ENCODE measurements around the gene ELP4.
"Not testable (repeated sequence)": the region's sequence is repeated elsewhere in the genome, so short reads cannot be mapped to it uniquely, and the experiment has no call there.

ELP4 gene

DNA sequence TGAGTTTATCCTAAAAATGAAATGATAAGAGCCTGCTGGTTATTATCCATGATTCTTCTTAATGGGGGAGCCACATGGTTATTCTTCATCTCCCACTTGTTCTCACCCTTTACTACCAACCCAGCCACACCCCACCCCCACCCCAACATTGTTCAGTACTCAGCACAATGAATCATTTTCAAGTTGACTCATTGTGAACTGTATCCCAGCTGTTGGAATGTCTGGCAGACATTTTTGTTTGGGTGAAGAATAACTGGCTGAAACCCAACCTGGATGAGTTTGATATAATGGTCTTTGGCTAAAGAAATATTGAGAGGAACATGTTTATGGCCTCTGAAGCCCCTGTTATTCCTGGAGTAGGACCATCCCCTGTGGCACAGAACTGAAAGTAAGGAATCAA is 136.2 kb downstream of the ELP4 start:
- no peak for DNase-seq (ENCODE audit: low spot score)

- DNase-seq (ENCODE audit: low spot score), result no peak
Measured at GRCh38 chr11:31646216-31646615, 136.6 kb downstream of the ELP4 start.

DNA sequence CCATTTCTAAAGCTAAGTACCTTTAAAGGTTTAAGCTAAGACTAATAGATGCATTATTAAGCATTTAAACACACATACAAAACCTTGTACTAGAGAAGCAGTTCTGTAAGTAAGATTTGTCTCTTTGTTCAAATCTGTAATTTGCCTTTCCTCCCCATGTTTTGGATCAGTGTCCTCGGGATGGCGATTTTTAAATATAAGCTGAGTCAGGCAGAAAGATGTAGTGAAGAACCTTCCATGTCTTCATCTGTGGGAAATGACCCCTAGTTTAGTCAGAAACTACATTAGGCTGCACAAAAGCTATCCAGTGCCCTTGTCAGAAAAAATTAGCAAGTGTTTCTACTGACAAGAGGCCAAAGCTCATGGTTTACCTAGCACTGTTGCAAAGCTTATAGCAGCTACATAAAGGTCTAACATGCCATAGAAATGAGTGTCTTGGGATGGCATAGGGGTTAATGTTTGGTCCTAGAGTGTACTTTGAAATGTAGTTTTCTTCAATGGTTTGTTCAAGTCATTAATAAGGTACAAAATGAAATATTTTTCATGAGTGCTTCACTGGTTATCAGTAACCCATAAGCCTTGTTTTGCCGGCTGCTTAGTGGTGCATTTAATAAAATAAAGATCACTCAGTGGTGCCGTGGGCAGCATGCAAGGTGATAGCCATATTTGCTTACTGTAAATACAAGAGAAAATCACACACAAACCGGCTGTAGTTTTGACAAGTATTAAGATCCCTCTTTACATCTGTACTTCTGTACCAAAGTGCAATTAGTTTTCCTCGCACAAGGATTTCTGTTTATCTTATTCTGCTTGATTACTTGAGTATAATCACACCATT is 139.8 kb downstream of the ELP4 start:
- DNase-seq (ENCODE audit: low spot score), result no peak

- DNase-seq (ENCODE audit: low spot score), result no peak
Measured at GRCh38 chr11:31651208-31651607, 141.6 kb downstream of the ELP4 start.

- no peak for DNase-seq (ENCODE audit: low spot score)
Measured at GRCh38 chr11:31651822-31652221, 142.3 kb downstream of the ELP4 start.

DNA sequence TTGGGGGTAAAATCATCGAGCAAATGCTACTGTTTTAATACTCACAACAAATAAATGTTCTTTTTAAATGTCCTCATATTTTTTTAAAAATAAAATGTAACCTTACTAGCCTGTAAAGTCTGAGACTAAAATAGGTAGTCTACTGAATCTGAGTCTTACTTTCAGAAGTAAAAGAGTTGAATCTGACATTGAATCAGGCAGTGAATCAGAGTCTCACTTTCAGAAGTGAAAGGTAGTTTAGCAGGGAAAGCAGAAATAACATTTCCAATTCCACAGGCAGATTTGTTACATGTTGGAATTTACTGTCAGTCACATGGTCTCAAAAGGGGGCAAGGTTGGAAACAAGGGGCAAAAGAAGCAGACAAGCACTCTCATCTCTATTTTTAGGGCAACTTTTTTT is 143.0 kb downstream of the ELP4 start:
- no peak for DNase-seq (ENCODE audit: low spot score)

GRCh38 chr11:31655483-31655882 is 145.9 kb downstream of the ELP4 start:
- no peak for DNase-seq (ENCODE audit: low spot score)

DNA sequence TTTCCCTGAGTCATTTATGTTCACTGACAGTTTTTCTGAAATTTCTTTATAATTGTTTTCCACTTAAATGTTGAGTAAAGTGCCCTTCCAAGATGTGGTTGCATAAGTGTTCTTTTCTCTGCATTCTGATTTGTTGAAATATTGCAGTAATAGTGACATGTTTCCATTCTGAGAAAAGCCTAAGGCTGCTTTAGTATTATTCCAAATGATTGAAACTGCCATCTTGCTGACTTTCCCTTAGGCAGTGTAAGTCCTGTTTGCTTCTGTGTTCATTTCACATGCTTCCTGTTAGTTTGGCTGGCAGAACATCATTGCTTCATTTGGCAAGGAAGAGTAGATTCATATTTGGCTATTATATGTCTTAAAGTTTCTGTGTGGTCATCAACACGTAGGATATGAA is 146.5 kb downstream of the ELP4 start:
- no peak for DNase-seq (ENCODE audit: low spot score)

DNA sequence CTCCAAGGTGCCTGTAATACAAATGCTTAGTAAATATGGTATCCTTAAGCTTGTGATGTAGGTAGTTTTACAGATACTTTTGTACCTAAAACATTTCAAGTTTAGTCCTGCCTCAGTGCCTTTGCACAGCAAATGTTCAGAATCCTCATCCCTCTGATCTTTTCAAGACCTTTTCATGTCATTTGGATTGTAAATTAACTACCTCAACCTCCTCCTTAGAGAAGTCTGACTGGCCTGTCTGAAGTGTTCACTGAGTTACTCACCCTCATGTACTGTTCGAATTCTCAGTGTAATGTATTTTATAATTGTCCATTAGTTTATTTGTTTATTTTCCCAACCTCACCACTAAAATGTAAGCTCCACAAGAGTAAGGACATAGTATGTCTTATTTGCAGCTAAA is 147.5 kb downstream of the ELP4 start:
- DNase-seq (ENCODE audit: low spot score), result no peak

DNA sequence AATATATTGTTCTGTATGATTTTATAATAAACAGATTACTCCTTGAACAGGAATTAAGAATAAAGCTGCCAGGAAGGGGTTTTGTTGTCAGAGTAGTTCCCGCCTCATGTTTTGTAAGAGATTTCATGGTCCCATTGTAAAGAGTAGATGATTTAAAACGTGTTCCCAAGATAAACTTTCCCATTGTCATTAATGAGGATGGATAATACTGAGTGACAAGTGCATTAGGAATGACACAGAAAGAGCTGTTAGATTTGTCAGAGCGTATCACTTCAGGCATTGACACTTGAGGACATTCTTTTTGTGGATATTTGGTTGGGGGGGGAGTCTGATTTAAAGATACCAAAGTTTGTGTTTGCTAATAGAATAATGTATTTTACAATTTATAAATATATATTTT is 154.6 kb downstream of the ELP4 start:
- DNase-seq (ENCODE audit: low spot score), result no peak

DNA sequence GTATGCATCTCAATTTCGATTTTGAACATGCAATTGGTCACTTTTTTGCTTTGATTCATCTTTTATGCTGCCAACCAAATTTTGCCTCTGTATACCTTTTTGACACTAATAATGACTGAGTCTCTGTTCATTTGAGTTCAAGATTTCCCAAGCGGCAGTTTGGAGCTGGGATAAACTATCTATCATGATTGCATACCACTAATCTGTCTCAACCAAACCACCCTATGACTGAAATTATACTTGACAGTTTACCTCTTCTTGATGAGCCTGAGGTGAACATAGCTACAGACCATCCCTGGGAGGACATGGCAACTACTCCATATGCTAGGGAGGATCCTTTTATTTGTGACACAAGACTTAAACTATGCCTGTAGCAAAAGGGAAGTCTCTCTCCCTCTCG is 155.4 kb downstream of the ELP4 start:
- DNase-seq (ENCODE audit: low spot score), result no peak

DNA sequence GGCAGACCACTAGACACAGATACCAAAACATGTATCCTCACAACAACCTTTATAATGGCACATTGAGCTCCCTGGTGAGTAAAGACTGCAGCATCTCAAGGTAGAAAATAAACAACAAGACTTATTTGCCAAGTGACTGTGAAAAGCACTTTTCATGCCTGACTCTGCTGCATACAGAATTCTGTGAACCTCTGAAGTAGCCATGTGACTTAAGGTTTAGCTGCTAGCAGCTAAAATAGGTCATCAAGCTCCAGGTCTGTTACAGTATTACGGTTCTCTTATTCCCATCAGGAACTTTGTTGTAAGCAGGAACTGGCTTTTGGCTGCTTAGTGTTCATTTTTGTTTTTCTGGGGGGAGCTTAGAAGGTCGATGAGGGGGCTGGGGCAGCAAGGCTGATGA is 162.1 kb downstream of the ELP4 start:
- no peak for DNase-seq (ENCODE audit: low spot score)

DNA sequence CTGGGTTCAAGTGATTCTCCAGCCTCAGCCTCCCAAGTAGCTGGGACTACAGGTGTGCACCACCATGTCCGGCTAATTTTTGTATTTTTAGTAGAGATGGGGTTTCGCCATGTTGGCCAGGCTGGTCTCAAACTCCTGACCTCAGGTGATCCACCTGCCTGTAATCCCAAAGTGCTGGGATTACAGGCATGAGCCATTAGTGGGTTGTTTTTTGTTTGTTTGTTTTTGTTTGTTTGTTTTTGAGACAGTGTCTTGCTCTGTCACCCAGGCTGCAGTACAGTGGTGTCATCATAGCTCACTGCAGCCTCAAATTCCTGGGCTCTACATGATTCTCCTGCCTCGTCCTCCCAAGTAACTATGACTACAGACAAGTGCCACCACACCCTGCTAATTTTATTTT is 163.5 kb downstream of the ELP4 start:
- DNase-seq (ENCODE audit: low spot score), result not testable (repeated sequence)

DNA sequence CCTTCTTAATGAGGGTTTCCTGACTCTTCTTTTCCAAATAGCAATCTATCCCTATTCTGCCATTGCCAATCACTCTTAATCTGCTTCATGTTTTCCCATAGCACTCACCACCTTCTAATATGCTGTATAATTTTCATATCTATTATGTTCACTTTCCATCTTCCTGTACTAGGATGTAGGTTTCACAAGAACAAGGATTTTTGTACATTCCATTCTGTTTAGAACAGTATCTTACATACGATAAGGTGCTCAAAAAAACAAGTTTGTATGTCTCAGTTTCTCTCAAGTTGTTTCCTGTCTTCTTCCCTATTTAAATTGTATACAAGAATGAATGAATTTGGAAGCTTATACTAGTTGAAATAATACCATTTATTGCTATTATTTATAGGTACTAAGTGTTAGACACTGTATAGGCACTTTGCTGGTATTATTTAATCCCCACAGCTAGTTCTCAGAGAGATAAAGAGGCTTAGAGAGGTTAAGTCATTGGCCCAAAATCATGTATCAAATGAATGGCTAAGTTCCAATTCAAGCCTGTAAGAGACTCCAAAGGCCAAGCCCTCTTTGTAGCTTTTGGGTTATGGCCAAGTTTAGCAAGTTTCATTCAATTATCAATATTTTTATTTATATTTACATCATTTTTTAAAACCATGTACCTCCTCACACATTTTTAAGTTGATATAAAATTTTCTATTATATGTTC is 166.9 kb downstream of the ELP4 start:
- DNase-seq (ENCODE audit: low spot score), result no peak

DNA sequence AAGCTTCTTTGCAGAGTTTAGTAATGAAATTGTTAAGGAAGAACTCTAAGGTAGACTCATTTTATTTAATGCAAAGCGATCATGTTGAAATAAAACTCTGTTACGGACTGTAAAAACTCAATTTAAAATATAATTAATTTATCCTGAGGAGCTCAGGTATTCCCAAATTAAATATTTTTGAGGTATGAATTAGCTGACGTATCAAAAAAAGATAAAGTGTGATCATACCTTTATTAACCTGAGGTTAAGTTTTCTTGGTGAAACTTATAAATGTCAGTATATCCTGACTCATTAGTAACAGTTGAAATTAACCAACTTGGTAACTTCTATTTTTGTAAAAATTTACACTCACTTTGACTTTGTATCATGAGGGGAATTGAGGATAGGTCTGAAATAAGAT is 171.2 kb downstream of the ELP4 start:
- no peak for DNase-seq (ENCODE audit: low spot score)

GRCh38 chr11:31687256-31687655 is 177.7 kb downstream of the ELP4 start:
- no peak for DNase-seq (ENCODE audit: low spot score)

DNA sequence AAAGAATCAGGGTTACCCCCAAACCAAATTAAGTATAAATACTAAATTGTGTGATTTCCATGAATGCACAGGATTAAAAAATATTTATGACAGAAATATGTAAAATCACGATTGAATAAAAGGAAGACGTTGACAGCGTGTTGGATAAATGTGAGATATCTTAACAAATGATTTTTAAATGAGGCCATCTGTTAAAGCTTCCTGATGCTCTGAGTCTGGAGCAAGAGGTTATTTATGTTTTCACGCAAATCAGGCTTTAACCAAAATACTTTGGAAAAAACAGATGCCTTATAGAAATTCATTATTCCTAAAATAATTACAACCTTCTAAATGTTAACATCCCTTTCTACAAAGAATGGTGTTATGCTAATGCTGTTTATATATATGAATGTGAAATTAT is 178.3 kb downstream of the ELP4 start:
- DNase-seq (ENCODE audit: low spot score), result no peak

DNA sequence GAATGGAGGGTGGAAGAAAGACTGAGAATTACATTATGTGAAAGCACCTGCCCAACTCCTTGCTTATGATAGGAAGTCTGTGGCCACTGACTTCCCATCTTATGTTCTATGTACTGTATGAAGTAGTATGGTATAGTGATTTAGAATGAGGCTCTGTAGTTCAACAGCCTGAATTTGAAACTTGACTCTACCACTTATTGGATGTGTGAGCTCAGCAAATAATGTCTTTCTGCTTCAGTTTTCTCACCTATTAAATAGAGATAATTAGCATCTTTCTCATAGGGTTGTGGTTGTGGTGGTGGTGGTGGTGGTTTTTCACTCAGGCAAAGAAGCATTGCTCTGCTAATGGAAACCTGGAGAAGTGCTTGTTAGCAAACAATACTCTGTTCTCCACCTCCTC is 180.0 kb downstream of the ELP4 start:
- no peak for DNase-seq (ENCODE audit: low spot score)

GRCh38 chr11:31690041-31690440 is 180.5 kb downstream of the ELP4 start:
- no peak for DNase-seq (ENCODE audit: low spot score)

- DNase-seq (ENCODE audit: low spot score), result no peak
Measured at GRCh38 chr11:31690516-31690915, 180.9 kb downstream of the ELP4 start.

DNA sequence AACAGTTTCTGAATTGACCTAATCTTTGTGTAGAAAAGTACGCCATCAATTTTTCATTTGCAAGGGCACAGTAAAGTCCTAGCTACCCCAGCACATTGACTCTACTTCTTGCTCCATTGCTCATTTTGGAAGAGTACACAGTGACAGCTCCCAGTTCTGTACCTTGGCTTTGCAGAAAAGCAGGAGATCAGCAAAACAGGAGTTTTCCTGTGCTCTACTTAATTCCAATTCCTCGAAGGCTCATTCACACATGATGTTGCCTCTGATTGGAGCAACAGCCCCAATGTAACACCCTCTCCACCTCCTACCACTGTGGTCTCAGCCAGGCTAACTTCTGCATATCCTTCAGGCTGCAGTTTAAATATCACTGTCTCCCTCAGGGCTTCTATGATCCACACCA is 182.9 kb downstream of the ELP4 start:
- no peak for DNase-seq (ENCODE audit: low spot score)

DNA sequence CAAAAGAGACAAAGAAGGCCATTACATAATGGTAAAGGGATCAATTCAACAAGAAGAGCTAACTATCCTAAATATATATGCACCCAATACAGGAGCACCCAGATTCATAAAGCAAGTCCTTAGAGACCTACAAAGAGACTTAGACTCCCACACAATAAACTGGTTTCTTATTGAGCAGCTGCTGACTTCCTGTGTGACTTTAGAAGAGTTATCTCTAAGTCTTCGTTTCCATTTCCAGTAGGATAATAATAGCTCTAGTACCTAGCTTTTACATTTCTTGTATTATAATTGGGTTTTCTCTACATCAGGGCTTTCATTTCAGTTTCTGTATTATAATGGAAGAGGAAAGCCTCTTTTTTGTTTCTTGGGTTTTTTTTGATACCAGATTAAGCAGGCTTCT is 187.5 kb downstream of the ELP4 start:
- DNase-seq (ENCODE audit: low spot score), result not testable (repeated sequence)

DNA sequence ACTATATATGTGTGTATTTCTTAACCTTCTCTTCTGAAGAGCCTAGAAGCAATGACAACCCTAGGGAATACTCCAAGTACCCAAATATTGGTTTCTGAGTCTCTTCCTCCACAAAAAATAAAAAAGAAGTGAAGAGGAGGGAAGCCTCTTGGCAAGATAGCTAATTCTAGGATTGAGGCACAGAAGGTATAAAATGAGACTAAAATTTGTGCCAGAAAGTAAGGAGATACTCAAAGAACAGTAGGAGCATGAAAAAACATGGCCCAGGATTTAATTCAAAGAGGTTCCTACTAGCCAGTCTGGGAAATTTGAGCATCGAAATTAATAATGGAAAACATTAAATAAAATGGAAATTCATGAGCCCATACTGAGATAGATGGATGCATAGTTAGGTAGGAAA is 189.5 kb downstream of the ELP4 start:
- no peak for DNase-seq (ENCODE audit: low spot score)

- DNase-seq (ENCODE audit: low spot score), result no peak
Measured at GRCh38 chr11:31702966-31703365, 193.4 kb downstream of the ELP4 start.

Measured in CD4-positive, alpha-beta T cell treated with Interleukin-6 at 100 ng/mL for 8 hours (primary cell).